Neural cell (in vitro differentiated cells): ENCODE results near the gene ZSCAN5A. TPM values are rescaled to one million over a fixed set of nuclear protein-coding genes. Genes with fewer than 3 reads are reported as not detected.

ENCODE experiments used
- H2AFZ ChIP-seq: fragments of 200-600, 300-800 bp; sonication (generic), shearing (Covaris generic); 2 replicates; pipeline ENCODE4 v1.6.0; 2014; ENCODE audit warnings: low read depth, mild to moderate bottlenecking, antibody characterized with exemption, low read length, moderate library complexity
- H3F3A ChIP-seq: fragments of 200-600 bp; shearing (Covaris generic); 2 replicates; pipeline ENCODE4 v1.6.1; 2016; ENCODE audit warnings: mild to moderate bottlenecking, moderate library complexity, mixed read lengths, antibody characterized with exemption, low read length; ENCODE audit not compliant: insufficient read depth, poor library complexity, severe bottlenecking
- H3K27ac ChIP-seq: fragments of 200-600, 300-800 bp; sonication (generic), shearing (Covaris generic); 2 replicates; pipeline ENCODE4 v1.5.1; 2014; ENCODE audit warnings: mild to moderate bottlenecking, low read length, moderate library complexity
- H3K27me3 ChIP-seq: fragments of 300-800, 200-600 bp; sonication (generic), shearing (Covaris generic); 2 replicates; pipeline ENCODE4 v1.6.0; 2014; ENCODE audit warnings: mild to moderate bottlenecking, low read depth, low read length, moderate library complexity; ENCODE audit not compliant: insufficient read depth
- H3K36me3 ChIP-seq: fragments of 300-800, 200-600 bp; sonication (generic), shearing (Covaris generic); 2 replicates; pipeline ENCODE4 v1.5.1; 2014; ENCODE audit warnings: mild to moderate bottlenecking, antibody characterized with exemption, low read length, moderate library complexity; ENCODE audit not compliant: insufficient read depth
- H3K4me2 ChIP-seq: fragments of 300-800, 200-600 bp; sonication (generic), shearing (Covaris generic); 2 replicates; pipeline ENCODE4 v1.6.0; 2014; ENCODE audit warnings: mild to moderate bottlenecking, low read length
- H3K4me3 ChIP-seq: fragments of 300-800, 200-600 bp; sonication (generic), shearing (Covaris generic); 2 replicates; pipeline ENCODE4 v1.5.1; 2014; ENCODE audit warnings: mild to moderate bottlenecking, low read length, moderate library complexity
- H3K79me2 ChIP-seq: fragments of 200-600 bp; shearing (Covaris generic); replicated peaks from 2 replicates; pipeline ENCODE4 v1.6.0; 2014; ENCODE audit warnings: mild to moderate bottlenecking, low read length, moderate library complexity; ENCODE audit not compliant: insufficient read depth
- H3K9ac ChIP-seq: fragments of 300-800, 200-600 bp; sonication (generic), shearing (Covaris generic); 2 replicates; pipeline ENCODE4 v1.6.1; 2016; ENCODE audit warnings: mild to moderate bottlenecking, low read length, mixed read lengths
- H3K9me2 ChIP-seq: fragments of 200-600 bp; shearing (Covaris generic); 2 replicates; pipeline ENCODE4 v1.6.1; 2016; ENCODE audit warnings: mild to moderate bottlenecking, low read length, mixed read lengths; ENCODE audit not compliant: insufficient read depth
- H3K9me3 ChIP-seq: fragments of 200-600, 300-800 bp; sonication (generic), shearing (Covaris generic); 2 replicates; pipeline ENCODE4 v1.6.1; 2016; ENCODE audit warnings: mild to moderate bottlenecking, mixed run types, low read length, moderate library complexity, mixed read lengths
- H4K20me1 ChIP-seq: fragments of 200-600 bp; shearing (Covaris generic); 2 replicates; pipeline ENCODE4 v1.6.1; 2016; ENCODE audit warnings: mild to moderate bottlenecking, mixed run types; ENCODE audit not compliant: insufficient read depth
- CTCF ChIP-seq: fragments of 450-650 bp; IDR thresholded peaks from 2 replicates; pipeline ENCODE4 v1.5.1; 2014; ENCODE audit warnings: antibody characterized with exemption, mild to moderate bottlenecking, moderate library complexity; ENCODE audit not compliant: poor library complexity, severe bottlenecking
- EP300 ChIP-seq: fragments of 450-650 bp; conservative IDR thresholded peaks from 2 replicates; pipeline ENCODE4 v1.6.1; 2014; ENCODE audit warnings: antibody characterized with exemption, mild to moderate bottlenecking, moderate library complexity; ENCODE audit not compliant: poor library complexity, severe bottlenecking
- EZH2 ChIP-seq: fragments of 200-600, 300-800 bp; shearing (Covaris generic), sonication (generic); IDR thresholded peaks from 2 replicates; pipeline ENCODE4 v1.6.1; 2014; ENCODE audit warnings: antibody characterized with exemption, low read length, borderline replicate concordance, mild to moderate bottlenecking; ENCODE audit not compliant: insufficient read depth, poor library complexity, severe bottlenecking
- MXI1 ChIP-seq: fragments of 450-650 bp; conservative IDR thresholded peaks from 2 replicates; pipeline ENCODE4 v1.6.1; 2014; ENCODE audit warnings: antibody characterized with exemption, mild to moderate bottlenecking; ENCODE audit not compliant: poor library complexity, severe bottlenecking
- POLR2AphosphoS5 ChIP-seq: IDR thresholded peaks from 2 replicates; pipeline ENCODE4 v1.6.1; 2012
- RAD21 ChIP-seq: fragments of 450-650 bp; conservative IDR thresholded peaks from 2 replicates; pipeline ENCODE4 v1.6.1; 2014; ENCODE audit warnings: antibody characterized with exemption, mild to moderate bottlenecking, moderate library complexity
- TAF1 ChIP-seq: IDR thresholded peaks from 2 replicates; pipeline ENCODE4 v1.6.1; 2012; ENCODE audit warnings: low read depth
- polyA plus RNA-seq: library from polyadenylated mRNA; depleted of rRNA; stranded (reverse); fragments of >200 nt; gene quantifications from 2 replicates; pipeline ENCODE4 v1.2.3, GENCODE V29; 2014
- TF ChIP-seq, protein P1 (sequence below): IDR thresholded peaks from 2 replicates; pipeline ENCODE4 v1.6.1; 2012; ENCODE audit warnings: borderline replicate concordance

Gene ZSCAN5A
- polyA plus RNA-seq, 1 donor from 2014 or later, result 9.2 TPM

DNA sequence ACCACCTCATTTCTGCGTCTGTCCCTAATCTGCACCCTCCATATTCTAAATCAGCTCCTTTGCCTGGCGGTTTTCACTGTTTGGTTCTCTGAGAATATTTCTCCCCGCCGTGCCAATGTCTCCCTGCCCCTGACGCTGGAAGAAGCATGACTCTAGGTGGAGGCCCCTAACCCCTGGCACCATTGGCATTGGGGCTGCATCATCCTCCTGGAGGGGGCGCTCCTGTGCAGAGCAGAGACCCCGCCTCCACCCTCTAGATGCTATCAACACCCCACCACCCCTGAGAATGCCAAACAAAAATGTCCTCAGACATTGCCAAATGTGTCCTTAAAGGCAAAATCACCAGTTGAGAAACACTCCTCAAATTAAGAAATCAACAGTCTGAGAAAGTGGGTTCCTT lies 123.5 kb downstream of the ZSCAN5A start:
- Histone ChIP-seq H3K4me2 (no peak overlapping the region), H3K27me3 (no peaks in the 10 kb centered on the region), H3K79me2 (no peaks in the 10 kb centered on the region), H3K9ac (no peak overlapping the region), H3K27ac (no peak overlapping the region), H3F3A (no peaks in the 10 kb centered on the region), H4K20me1 (no peaks in the 10 kb centered on the region), H2AFZ (no peak overlapping the region), H3K9me2 (no peaks in the 10 kb centered on the region), H3K9me3 (no peaks in the 10 kb centered on the region), H3K4me3 (no peak overlapping the region), H3K36me3 (no peaks in the 10 kb centered on the region)
- no peak for TF ChIP-seq RAD21
- no peak for TF ChIP-seq CTCF
- TF ChIP-seq EZH2, result no peak
- TF ChIP-seq, protein P1, sequence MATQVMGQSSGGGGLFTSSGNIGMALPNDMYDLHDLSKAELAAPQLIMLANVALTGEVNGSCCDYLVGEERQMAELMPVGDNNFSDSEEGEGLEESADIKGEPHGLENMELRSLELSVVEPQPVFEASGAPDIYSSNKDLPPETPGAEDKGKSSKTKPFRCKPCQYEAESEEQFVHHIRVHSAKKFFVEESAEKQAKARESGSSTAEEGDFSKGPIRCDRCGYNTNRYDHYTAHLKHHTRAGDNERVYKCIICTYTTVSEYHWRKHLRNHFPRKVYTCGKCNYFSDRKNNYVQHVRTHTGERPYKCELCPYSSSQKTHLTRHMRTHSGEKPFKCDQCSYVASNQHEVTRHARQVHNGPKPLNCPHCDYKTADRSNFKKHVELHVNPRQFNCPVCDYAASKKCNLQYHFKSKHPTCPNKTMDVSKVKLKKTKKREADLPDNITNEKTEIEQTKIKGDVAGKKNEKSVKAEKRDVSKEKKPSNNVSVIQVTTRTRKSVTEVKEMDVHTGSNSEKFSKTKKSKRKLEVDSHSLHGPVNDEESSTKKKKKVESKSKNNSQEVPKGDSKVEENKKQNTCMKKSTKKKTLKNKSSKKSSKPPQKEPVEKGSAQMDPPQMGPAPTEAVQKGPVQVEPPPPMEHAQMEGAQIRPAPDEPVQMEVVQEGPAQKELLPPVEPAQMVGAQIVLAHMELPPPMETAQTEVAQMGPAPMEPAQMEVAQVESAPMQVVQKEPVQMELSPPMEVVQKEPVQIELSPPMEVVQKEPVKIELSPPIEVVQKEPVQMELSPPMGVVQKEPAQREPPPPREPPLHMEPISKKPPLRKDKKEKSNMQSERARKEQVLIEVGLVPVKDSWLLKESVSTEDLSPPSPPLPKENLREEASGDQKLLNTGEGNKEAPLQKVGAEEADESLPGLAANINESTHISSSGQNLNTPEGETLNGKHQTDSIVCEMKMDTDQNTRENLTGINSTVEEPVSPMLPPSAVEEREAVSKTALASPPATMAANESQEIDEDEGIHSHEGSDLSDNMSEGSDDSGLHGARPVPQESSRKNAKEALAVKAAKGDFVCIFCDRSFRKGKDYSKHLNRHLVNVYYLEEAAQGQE, result no peak
- no peak for TF ChIP-seq EP300
- no peak for TF ChIP-seq POLR2AphosphoS5
- TF ChIP-seq TAF1, result no peak
- no peak for TF ChIP-seq MXI1

- H3K27ac ChIP-seq, result no peak overlapping the region
- no peaks in the 10 kb centered on the region for H3K79me2 ChIP-seq
- no peak overlapping the region for H3K4me2 ChIP-seq
- TF ChIP-seq EP300 (no peak), TAF1 (no peak), RAD21 (no peak), MXI1 (no peak), EZH2 (no peak)
- TF ChIP-seq, protein P1, result no peak
- no peaks in the 10 kb centered on the region for H4K20me1 ChIP-seq
- H3K9me2 ChIP-seq, result no peaks in the 10 kb centered on the region
- H3K9ac ChIP-seq, result no peak overlapping the region
- no peaks in the 10 kb centered on the region for H3K9me3 ChIP-seq
- no peak overlapping the region for H3K4me3 ChIP-seq
- no peak overlapping the region for H2AFZ ChIP-seq
- H3K27me3 ChIP-seq, result no peaks in the 10 kb centered on the region
- H3K36me3 ChIP-seq, result no peaks in the 10 kb centered on the region
- H3F3A ChIP-seq, result no peaks in the 10 kb centered on the region
Observed at GRCh38 chr19:56189785-56190184, 124.9 kb downstream of the ZSCAN5A start.
